Neural crest cell (in vitro differentiated cells): ENCODE measurements around the gene OR4X2. TPM values are rescaled to one million over a fixed set of nuclear protein-coding genes. Genes with fewer than 3 reads are reported as not detected.

Experiments
- DNase-seq: peaks from one replicate; pipeline ENCODE4 v3.0.0; 2021; ENCODE audit warnings: low read depth, mixed read lengths, low spot score
- H3K27ac Mint-ChIP-seq: one replicate; pipeline ENCODE4 v1.8.0; 2021; ENCODE audit warnings: mild to moderate bottlenecking, mixed read lengths; ENCODE audit not compliant: unreplicated experiment
- H3K27me3 Mint-ChIP-seq: 2 replicates; pipeline ENCODE4 v1.8.0; 2021; ENCODE audit warnings: low read depth, mild to moderate bottlenecking, mixed read lengths
- H3K36me3 Mint-ChIP-seq: 2 replicates; pipeline ENCODE4 v1.8.0; 2021; ENCODE audit warnings: low read depth, mild to moderate bottlenecking, mixed read lengths
- H3K4me1 Mint-ChIP-seq: 2 replicates; pipeline ENCODE4 v1.8.0; 2021; ENCODE audit warnings: mixed read lengths
- H3K4me3 Mint-ChIP-seq: one replicate; pipeline ENCODE4 v1.8.0; 2021; ENCODE audit warnings: mild to moderate bottlenecking, mixed read lengths
- H3K9me3 Mint-ChIP-seq: 2 replicates; pipeline ENCODE4 v1.8.0; 2021; ENCODE audit warnings: mixed read lengths
- total RNA-seq: library from RNA; stranded (reverse); gene quantifications from 2 replicates; pipeline ENCODE4 v1.2.1, GENCODE V29; 2021
- TF ChIP-seq, protein P1 (sequence below): fragments of 200-600 bp; sonication (generic); conservative IDR thresholded peaks from 2 replicates; pipeline ENCODE4 v1.5.0; 2021; ENCODE audit warnings: antibody characterized with exemption, mild to moderate bottlenecking

Gene OR4X2
- total RNA-seq, 1 donor from 2014 or later = not detected

DNA sequence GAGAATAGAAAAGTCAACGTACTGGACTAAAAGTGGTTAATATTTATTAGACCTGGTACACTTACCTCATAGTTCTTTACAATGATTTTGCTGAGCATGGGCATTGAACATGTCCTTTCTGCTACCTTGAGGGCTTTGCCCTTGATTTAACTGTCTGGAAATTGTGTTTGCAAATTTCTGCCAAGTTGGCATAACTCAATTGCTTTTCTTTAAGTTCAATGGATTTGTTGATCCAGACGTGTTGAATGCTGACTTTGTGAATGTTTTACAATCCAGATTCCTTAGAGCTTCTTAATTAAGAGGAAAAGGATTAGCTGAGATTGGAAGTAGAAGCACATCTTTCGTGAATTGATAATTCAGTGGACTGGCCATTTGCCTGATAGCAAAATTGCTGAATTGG is 7.2 kb upstream of the OR4X2 start:
- no peaks in the 10 kb centered on the region for H3K27me3 Mint-ChIP-seq
- H3K9me3 Mint-ChIP-seq = peaks cover 26% of the 10 kb centered on the region
- H3K27ac Mint-ChIP-seq = no peak overlapping the region
- H3K36me3 Mint-ChIP-seq = no peaks in the 10 kb centered on the region
- no peak overlapping the region for H3K4me3 Mint-ChIP-seq
- TF ChIP-seq, protein P1, sequence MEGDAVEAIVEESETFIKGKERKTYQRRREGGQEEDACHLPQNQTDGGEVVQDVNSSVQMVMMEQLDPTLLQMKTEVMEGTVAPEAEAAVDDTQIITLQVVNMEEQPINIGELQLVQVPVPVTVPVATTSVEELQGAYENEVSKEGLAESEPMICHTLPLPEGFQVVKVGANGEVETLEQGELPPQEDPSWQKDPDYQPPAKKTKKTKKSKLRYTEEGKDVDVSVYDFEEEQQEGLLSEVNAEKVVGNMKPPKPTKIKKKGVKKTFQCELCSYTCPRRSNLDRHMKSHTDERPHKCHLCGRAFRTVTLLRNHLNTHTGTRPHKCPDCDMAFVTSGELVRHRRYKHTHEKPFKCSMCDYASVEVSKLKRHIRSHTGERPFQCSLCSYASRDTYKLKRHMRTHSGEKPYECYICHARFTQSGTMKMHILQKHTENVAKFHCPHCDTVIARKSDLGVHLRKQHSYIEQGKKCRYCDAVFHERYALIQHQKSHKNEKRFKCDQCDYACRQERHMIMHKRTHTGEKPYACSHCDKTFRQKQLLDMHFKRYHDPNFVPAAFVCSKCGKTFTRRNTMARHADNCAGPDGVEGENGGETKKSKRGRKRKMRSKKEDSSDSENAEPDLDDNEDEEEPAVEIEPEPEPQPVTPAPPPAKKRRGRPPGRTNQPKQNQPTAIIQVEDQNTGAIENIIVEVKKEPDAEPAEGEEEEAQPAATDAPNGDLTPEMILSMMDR = no peak
- no peak for DNase-seq
- no peaks in the 10 kb centered on the region for H3K4me1 Mint-ChIP-seq

DNA sequence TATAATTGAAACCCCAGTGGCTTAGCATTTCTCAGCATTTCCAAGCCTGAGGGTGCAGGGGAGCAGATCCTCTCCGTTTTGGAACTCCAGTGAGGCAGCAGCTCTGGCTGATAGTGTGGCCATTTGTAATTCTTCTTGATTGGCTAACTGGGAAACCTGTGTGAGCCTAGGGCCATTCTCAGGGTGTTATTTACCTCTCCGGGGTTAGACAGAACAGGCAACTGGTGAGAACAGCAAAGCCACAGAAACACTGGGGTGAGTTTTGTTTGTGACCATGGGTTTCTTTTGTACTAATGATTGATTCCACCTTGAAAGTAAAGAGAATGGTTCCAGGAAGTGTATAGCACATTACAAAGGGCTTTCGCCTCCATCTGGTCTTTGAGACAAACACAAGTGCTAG is 2.4 kb upstream of the OR4X2 start:
- H3K4me3 Mint-ChIP-seq = no peak overlapping the region
- no peak overlapping the region for H3K27ac Mint-ChIP-seq
- H3K9me3 Mint-ChIP-seq = peaks cover 35% of the 10 kb centered on the region
- peaks cover 3% of the 10 kb centered on the region for H3K36me3 Mint-ChIP-seq
- DNase-seq = no peak
- H3K4me1 Mint-ChIP-seq = no peaks in the 10 kb centered on the region
- TF ChIP-seq, protein P1 = no peak
- H3K27me3 Mint-ChIP-seq = no peaks in the 10 kb centered on the region

DNA sequence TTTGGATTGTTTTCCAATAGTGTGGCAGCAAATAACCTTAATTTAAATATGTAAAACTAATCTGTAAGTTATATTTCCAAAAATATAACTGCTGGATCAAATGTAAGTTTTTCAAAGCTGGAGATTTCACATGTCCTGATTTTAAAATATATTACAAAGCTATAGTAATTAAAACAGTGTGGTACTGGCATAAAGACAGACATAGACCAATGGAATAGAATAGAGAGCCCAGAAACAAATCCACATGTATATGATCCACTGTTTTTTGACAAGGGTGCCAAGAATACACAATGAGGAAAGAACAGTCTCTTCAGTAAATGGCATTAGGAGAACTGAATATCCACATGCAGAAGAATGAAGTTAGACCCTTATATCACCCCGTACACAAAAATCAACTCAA is 4.0 kb downstream of the OR4X2 start:
- H3K27ac Mint-ChIP-seq = no peak overlapping the region
- DNase-seq = no peak
- TF ChIP-seq, protein P1 = no peak
- no peaks in the 10 kb centered on the region for H3K27me3 Mint-ChIP-seq
- peaks cover 24% of the 10 kb centered on the region for H3K9me3 Mint-ChIP-seq
- no peaks in the 10 kb centered on the region for H3K36me3 Mint-ChIP-seq
- no peaks in the 10 kb centered on the region for H3K4me1 Mint-ChIP-seq
- no peak overlapping the region for H3K4me3 Mint-ChIP-seq

DNA sequence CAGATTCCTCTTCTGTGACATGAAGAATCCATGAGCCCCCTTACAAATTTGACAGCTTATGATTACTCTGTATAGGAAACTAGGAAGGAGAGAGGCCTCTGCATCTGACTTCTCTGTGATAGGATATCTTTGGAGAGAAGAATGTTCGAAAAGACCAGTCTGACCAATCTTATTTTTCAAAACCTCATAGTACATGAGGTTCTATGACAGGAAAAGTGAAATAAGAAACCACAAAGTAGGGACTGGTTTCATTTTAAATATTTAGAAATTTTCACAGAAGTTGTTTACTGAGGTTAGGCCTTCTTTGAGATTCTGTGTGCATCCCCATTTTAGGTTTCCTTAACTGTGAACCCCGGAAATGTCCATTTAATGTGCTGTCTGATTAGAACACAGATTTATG is 16.7 kb downstream of the OR4X2 start:
- no peaks in the 10 kb centered on the region for H3K27me3 Mint-ChIP-seq
- H3K4me1 Mint-ChIP-seq = no peaks in the 10 kb centered on the region
- TF ChIP-seq, protein P1 = no peak
- no peak for DNase-seq
- no peaks in the 10 kb centered on the region for H3K36me3 Mint-ChIP-seq
- no peak overlapping the region for H3K27ac Mint-ChIP-seq
- H3K4me3 Mint-ChIP-seq = no peak overlapping the region
- H3K9me3 Mint-ChIP-seq = peaks cover 19% of the 10 kb centered on the region

DNA sequence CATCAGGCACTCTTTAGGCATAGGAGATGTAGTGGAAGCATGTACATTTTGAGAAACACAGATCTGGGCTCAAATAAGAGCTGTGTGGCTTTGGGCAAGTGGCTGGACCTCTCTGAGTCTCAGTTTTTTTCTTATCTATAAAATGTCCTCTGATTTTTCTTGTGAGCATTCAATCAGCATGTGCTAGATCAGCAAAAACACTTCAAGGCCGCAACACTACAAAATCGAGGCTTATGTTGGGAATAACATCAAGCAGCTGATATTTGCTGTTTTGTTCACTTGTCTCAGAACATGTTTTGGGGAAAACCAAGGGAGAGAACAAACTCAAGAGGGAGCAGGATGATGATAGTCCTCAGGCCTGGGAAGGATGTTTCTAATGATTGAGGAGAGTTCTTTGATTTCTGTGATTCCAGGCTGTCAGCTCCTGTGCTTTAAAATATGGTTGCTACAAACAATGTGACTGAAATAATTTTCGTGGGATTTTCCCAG is 18.6 kb downstream of the OR4X2 start, which contains the start of gene OR4X1:
Gene OR4X1, plus strand, starts transcription at position 439 of the 489 bp plus-strand sequence. Its CDS starts 0 bp downstream, at position 439.
- H3K4me3 Mint-ChIP-seq = no peak within 1 kb of the TSS
- H3K4me1 Mint-ChIP-seq = no peaks in the 10 kb centered on the region
- H3K9me3 Mint-ChIP-seq = peaks cover 17% of the 10 kb centered on the region
- no peak within 1 kb of the TSS for H3K27ac Mint-ChIP-seq
- no peaks in the 10 kb centered on the region for H3K27me3 Mint-ChIP-seq
- TF ChIP-seq, protein P1 = no peak
- no peaks in the 10 kb centered on the region for H3K36me3 Mint-ChIP-seq
- DNase-seq = no peak
